Uterus (tissue), 4 donors: ENCODE results near the gene NME1. TPM values are rescaled to one million over a fixed set of nuclear protein-coding genes. Genes with fewer than 3 reads are reported as not detected.

Experiments
- DNase-seq, 2 donors: peaks; one replicate each; pipeline ENCODE4 v3.0.0-alpha.2; 2019 to 2020
- H3K27ac ChIP-seq, 2 donors: fragments of 200-600 bp; sonication (generic); 1 replicate in 1 of 2; 2 replicates in 1 of 2; pipeline ENCODE4 v1.5.1; 2016 to 2018
- H3K27me3 ChIP-seq, 2 donors: fragments of 200-600 bp; sonication (generic); one replicate each; pipeline ENCODE4 v1.5.1; 2018 to 2019; ENCODE audit warnings: control low read depth in 1 of 2
- H3K36me3 ChIP-seq, 2 donors: fragments of 200-600 bp; sonication (generic); one replicate each; pipeline ENCODE4 v1.5.1; 2019; ENCODE audit warnings: control low read depth in 1 of 2
- H3K4me1 ChIP-seq, 2 donors: fragments of 200-600 bp; sonication (generic); one replicate each; pipeline ENCODE4 v1.5.1; 2018 to 2019; ENCODE audit warnings: control low read depth in 1 of 2
- H3K4me3 ChIP-seq, 2 donors: fragments of 200-600 bp; sonication (generic); 1 replicate in 1 of 2; 2 replicates in 1 of 2; pipeline ENCODE4 v1.5.1; 2018 to 2019; ENCODE audit warnings: mild to moderate bottlenecking in 1 of 2
- H3K9me3 ChIP-seq, 2 donors: fragments of 200-600 bp; sonication (generic); one replicate each; pipeline ENCODE4 v1.5.1; 2019; ENCODE audit warnings: control low read depth in 1 of 2
- POLR2A ChIP-seq, 2 donors: fragments of 450-650 bp; IDR thresholded peaks; one replicate each; pipeline ENCODE4 v1.6.1; 2016; ENCODE audit warnings: antibody characterized with exemption in 2 of 2, mild to moderate bottlenecking in 1 of 2, moderate library complexity in 1 of 2
- intact Hi-C: fragments of 100-400 bp; cut with DNase I; formaldehyde crosslinking; loops from one replicate; pipeline ENCODE4 v1.15.1; 2023; ENCODE audit warnings: low total_unique reads
- total RNA-seq, 4 donors: library from RNA; depleted of rRNA in 3 of 4; stranded (reverse); fragments of >200 nt in 3 of 4; gene quantifications; one replicate each; pipeline versions ENCODE4 v1.1.0 to v1.2.4, GENCODE V29; 2014 to 2023
- TF ChIP-seq, protein P1 (sequence below), 4 experiments: fragments of 200-600 bp in 2 of 4; fragments of 450-650 bp in 2 of 4; sonication (generic) in 2 of 4; IDR thresholded peaks; one replicate each; pipeline ENCODE4 v1.5.1; 2016 to 2019; ENCODE audit warnings: antibody characterized with exemption in 4 of 4, mild to moderate bottlenecking in 2 of 4, moderate library complexity in 1 of 4
- donor health status: DM: yes; HTN: yes; CAD: no.

The NME1 gene
- total RNA-seq, 4 donors from 2014 or later, result 24.1 to 79.4 (median 39.5) TPM

DNA sequence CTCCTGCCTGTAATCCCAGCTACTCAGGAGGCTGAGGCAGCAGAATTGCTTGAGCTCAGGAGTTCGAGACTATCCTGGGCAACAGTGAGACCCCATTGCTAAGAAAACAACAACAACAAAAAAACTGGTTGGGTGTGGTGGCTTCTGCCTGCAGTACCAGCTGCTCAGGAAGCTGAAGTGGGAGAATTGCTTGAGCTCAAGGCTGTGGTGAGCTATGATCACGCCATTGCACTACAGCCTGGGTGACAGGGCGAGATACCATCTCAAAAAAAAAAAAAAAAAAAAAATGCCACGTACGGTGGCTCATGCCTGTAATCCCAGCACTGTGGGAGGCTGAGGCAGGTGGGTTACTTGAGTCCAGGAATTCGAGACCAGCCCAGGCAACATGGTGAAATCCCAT is 46.9 kb downstream of the NME1 start:
- Histone ChIP-seq H3K9me3 (no peaks in the 10 kb centered on the region), H3K4me3 (no peak overlapping the region), H3K4me1 (no peaks in the 10 kb centered on the region), H3K36me3 (no peaks in the 10 kb centered on the region), H3K27me3 (no peaks in the 10 kb centered on the region), H3K27ac (no peak overlapping the region)
- intact Hi-C loops, result no loop called here
- DNase-seq, result no peak
- TF ChIP-seq POLR2A (IDR thresholded peaks at IDR 0.05), result no peak
- TF ChIP-seq, protein P1, sequence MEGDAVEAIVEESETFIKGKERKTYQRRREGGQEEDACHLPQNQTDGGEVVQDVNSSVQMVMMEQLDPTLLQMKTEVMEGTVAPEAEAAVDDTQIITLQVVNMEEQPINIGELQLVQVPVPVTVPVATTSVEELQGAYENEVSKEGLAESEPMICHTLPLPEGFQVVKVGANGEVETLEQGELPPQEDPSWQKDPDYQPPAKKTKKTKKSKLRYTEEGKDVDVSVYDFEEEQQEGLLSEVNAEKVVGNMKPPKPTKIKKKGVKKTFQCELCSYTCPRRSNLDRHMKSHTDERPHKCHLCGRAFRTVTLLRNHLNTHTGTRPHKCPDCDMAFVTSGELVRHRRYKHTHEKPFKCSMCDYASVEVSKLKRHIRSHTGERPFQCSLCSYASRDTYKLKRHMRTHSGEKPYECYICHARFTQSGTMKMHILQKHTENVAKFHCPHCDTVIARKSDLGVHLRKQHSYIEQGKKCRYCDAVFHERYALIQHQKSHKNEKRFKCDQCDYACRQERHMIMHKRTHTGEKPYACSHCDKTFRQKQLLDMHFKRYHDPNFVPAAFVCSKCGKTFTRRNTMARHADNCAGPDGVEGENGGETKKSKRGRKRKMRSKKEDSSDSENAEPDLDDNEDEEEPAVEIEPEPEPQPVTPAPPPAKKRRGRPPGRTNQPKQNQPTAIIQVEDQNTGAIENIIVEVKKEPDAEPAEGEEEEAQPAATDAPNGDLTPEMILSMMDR (IDR thresholded peaks at IDR 0.05), result no peak

DNA sequence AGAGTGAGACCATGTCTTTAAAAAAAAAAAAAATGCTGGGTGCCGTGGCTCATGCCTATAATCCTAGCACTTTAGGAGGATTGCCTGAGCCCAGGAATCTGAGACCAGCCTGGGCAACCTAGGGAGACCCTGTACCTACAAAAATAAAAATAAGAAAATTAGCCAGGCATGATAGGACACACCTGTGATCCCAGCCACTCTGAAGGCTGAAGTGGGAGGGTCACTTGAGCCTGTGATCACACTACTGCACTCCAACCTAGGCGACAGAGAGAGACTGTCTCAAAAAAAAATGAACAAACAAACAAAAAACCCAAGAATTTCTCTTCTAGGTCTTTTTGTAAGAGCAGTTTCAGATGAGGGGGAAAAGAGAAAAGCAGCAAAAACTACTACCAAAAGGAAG is 47.5 kb downstream of the NME1 start:
- Histone ChIP-seq H3K4me1 (no peaks in the 10 kb centered on the region), H3K27ac (no peak overlapping the region), H3K36me3 (no peaks in the 10 kb centered on the region), H3K9me3 (no peaks in the 10 kb centered on the region), H3K4me3 (no peak overlapping the region), H3K27me3 (no peaks in the 10 kb centered on the region)
- TF ChIP-seq, protein P1 (IDR thresholded peaks at IDR 0.05), result no peak
- TF ChIP-seq POLR2A (IDR thresholded peaks at IDR 0.05), result no peak
- intact Hi-C loops, result no loop called here
- no peak for DNase-seq

DNA sequence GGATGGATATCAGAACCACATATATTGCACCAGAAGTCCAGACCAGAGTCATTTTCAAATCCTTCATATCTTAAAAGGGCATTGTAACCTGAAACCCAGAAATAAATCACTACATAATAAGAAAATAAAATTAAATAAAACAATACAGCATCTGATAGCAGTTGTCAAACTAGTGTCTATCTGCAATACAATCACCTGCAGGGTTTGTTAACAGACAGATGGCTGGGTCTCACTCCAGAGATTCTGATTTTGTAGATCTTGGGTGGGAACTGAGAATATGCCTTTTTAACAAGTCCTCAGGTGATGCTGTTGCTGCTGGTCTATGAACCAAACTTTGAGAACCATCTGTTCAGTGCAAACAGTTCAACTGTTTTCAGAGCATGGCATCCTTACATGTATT is 50.5 kb downstream of the NME1 start:
- H3K27ac ChIP-seq, result no peak overlapping the region
- H3K36me3 ChIP-seq, result no peaks in the 10 kb centered on the region
- H3K4me1 ChIP-seq, result no peaks in the 10 kb centered on the region
- H3K9me3 ChIP-seq, result no peaks in the 10 kb centered on the region
- no peaks in the 10 kb centered on the region for H3K27me3 ChIP-seq
- H3K4me3 ChIP-seq, result no peak overlapping the region
- no peak for DNase-seq
- intact Hi-C loops, result no loop called here
- TF ChIP-seq, protein P1 (IDR thresholded peaks at IDR 0.05), result no peak
- TF ChIP-seq POLR2A (IDR thresholded peaks at IDR 0.05), result no peak

Other genes with a start within 250 kb of the NME1 start
- 100 to 1,000 TPM in 2 of 4 donors, 10 to 100 TPM in 2; 39.4 to 211 (median 107) TPM for gene SPAG9, start 32.7 kb upstream of the NME1 start, total RNA-seq
- gene NME2, start 12.9 kb downstream of the NME1 start, total RNA-seq, result 100 to 1,000 TPM; 195 to 656 (median 287) TPM
- gene MBTD1, start 106.5 kb downstream of the NME1 start, total RNA-seq, result 10 to 100 TPM; 13.6 to 60.9 (median 30.5) TPM
- gene UTP18, start 107.0 kb downstream of the NME1 start, total RNA-seq, result 10 to 100 TPM; 12.8 to 44.9 (median 25.7) TPM